ENCODE results near the gene PTPN1. TPM values are rescaled to one million over a fixed set of nuclear protein-coding genes. Genes with fewer than 3 reads are reported as not detected.
A peak's percentile ranks its signal among the peaks of the same experiment; 100 is the strongest.

Gene PTPN1
- total RNA-seq, 1 donor from 2014 or later: 26.0 TPM

GRCh38 chr20:50554694-50555579 is 44.8 kb downstream of the PTPN1 start:
- H3K27me3 Mint-ChIP-seq: no peaks in the 10 kb centered on the region
- H3K4me1 Mint-ChIP-seq (ENCODE audit: low read depth): peaks cover 4% of the 10 kb centered on the region
- H3K4me3 Mint-ChIP-seq (ENCODE audit: low read depth): no peak overlapping the region
- H3K9me3 Mint-ChIP-seq (ENCODE audit: low read depth): no peaks in the 10 kb centered on the region
- peaks cover 4% of the 10 kb centered on the region for H3K36me3 Mint-ChIP-seq (ENCODE audit: insufficient read depth)
- no peak for DNase-seq (ENCODE audit: low spot score, unreplicated experiment)
- H3K27ac Mint-ChIP-seq: no peak overlapping the region
- TF ChIP-seq CTCF (IDR thresholded peaks at IDR 0.05; ENCODE audit: unreplicated experiment): no peak

- Mint-ChIP-seq H3K36me3 (ENCODE audit: insufficient read depth) (peaks cover 4% of the 10 kb centered on the region), H3K4me1 (ENCODE audit: low read depth) (peaks cover 4% of the 10 kb centered on the region)
Measured at GRCh38 chr20:50555662-50556061, 45.5 kb downstream of the PTPN1 start.

GRCh38 chr20:50557549-50558134 is 47.5 kb downstream of the PTPN1 start:
- no peak for DNase-seq (ENCODE audit: low spot score, unreplicated experiment)
- H3K4me1 Mint-ChIP-seq (ENCODE audit: low read depth): peaks cover 4% of the 10 kb centered on the region
- H3K36me3 Mint-ChIP-seq (ENCODE audit: insufficient read depth): peaks cover 6% of the 10 kb centered on the region
- no peaks in the 10 kb centered on the region for H3K9me3 Mint-ChIP-seq (ENCODE audit: low read depth)
- H3K27me3 Mint-ChIP-seq: no peaks in the 10 kb centered on the region
- H3K4me3 Mint-ChIP-seq (ENCODE audit: low read depth): no peak overlapping the region
- no peak overlapping the region for H3K27ac Mint-ChIP-seq
- no peak for TF ChIP-seq CTCF (IDR thresholded peaks at IDR 0.05; ENCODE audit: unreplicated experiment)

More at GRCh38 chr20:50555662-50556061, 45.5 kb downstream of the PTPN1 start:
- Mint-ChIP-seq H3K4me3 (ENCODE audit: low read depth) (no peak overlapping the region), H3K9me3 (ENCODE audit: low read depth) (no peaks in the 10 kb centered on the region), H3K27me3 (no peaks in the 10 kb centered on the region), H3K27ac (peak overlapping the region; percentile 4)
- no peak for DNase-seq (ENCODE audit: low spot score, unreplicated experiment)
- no peak for TF ChIP-seq CTCF (IDR thresholded peaks at IDR 0.05; ENCODE audit: unreplicated experiment)

- H3K4me3 Mint-ChIP-seq (ENCODE audit: low read depth): no peak overlapping the region
- H3K27ac Mint-ChIP-seq: no peak overlapping the region
- H3K9me3 Mint-ChIP-seq (ENCODE audit: low read depth): no peaks in the 10 kb centered on the region
Measured at GRCh38 chr20:50558483-50558925, 48.3 kb downstream of the PTPN1 start.

More at GRCh38 chr20:50558483-50558925, 48.3 kb downstream of the PTPN1 start:
- Mint-ChIP-seq H3K4me1 (ENCODE audit: low read depth) (peaks cover 4% of the 10 kb centered on the region), H3K27me3 (no peaks in the 10 kb centered on the region), H3K36me3 (ENCODE audit: insufficient read depth) (peaks cover 10% of the 10 kb centered on the region)
- no peak for DNase-seq (ENCODE audit: low spot score, unreplicated experiment)
- TF ChIP-seq CTCF (IDR thresholded peaks at IDR 0.05; ENCODE audit: unreplicated experiment): no peak
